ENCODE data around the gene AP2M1. TPM values are rescaled to one million over a fixed set of nuclear protein-coding genes. Genes with fewer than 3 reads are reported as not detected.

AP2M1 gene
- total RNA-seq, 4 donors from 2014 or later, result 109 to 168 (median 122) TPM

- 15 to 20% methylated on average over 4 of the region's 4 CpGs for WGBS, 2 donors
- no peak for DNase-seq (ENCODE audit: low spot score in 2 of 2)
- intact Hi-C loops (cut with DNase I; ENCODE audit: low total_unique reads), result no loop called here
- no peak overlapping the region for H3K4me3 ChIP-seq (ENCODE audit: low read depth, poor library complexity, severe bottlenecking)
- no peak for TF ChIP-seq POLR2A (IDR thresholded peaks at IDR 0.05)
- TF ChIP-seq, protein P1, sequence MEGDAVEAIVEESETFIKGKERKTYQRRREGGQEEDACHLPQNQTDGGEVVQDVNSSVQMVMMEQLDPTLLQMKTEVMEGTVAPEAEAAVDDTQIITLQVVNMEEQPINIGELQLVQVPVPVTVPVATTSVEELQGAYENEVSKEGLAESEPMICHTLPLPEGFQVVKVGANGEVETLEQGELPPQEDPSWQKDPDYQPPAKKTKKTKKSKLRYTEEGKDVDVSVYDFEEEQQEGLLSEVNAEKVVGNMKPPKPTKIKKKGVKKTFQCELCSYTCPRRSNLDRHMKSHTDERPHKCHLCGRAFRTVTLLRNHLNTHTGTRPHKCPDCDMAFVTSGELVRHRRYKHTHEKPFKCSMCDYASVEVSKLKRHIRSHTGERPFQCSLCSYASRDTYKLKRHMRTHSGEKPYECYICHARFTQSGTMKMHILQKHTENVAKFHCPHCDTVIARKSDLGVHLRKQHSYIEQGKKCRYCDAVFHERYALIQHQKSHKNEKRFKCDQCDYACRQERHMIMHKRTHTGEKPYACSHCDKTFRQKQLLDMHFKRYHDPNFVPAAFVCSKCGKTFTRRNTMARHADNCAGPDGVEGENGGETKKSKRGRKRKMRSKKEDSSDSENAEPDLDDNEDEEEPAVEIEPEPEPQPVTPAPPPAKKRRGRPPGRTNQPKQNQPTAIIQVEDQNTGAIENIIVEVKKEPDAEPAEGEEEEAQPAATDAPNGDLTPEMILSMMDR (IDR thresholded peaks at IDR 0.05), result no peak
These were observed 390 bp upstream of the AP2M1 start for GRCh38 chr3:184174284-184174645.

- no peak for DNase-seq (ENCODE audit: low spot score in 2 of 2)
- intact Hi-C loops (cut with DNase I; ENCODE audit: low total_unique reads), result no loop called here
- H3K4me3 ChIP-seq (ENCODE audit: low read depth, poor library complexity, severe bottlenecking), result peak overlapping the region; percentile 98
- TF ChIP-seq POLR2A (IDR thresholded peaks at IDR 0.05), result no peak
- TF ChIP-seq, protein P1 (IDR thresholded peaks at IDR 0.05), result no peak
- 12 to 16% methylated on average over 8 of the region's 8 CpGs for WGBS, 2 donors
These were observed 851 bp downstream of the AP2M1 start for GRCh38 chr3:184175506-184175905.

DNA sequence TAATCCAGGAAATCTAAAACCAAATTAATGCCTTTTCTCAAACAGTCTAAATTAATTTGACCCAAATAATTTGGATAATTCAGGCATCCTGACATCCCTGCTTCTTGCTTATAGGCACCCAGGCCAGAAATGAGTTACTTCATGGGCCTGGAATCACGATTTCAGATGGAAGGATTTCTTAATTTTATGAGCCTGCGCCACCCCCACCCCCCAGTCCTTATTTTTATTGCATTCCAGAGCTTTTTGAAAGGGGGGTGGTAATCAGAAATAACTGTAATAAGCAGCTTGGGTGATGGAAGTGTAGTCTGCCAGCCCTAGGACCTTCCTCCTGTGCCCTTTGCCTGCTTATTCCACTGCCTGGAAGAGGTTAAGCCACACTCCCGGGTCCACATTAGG, 1.3 kb downstream of the AP2M1 start:
- TF ChIP-seq POLR2A (IDR thresholded peaks at IDR 0.05), result no peak
- TF ChIP-seq, protein P1 (IDR thresholded peaks at IDR 0.05), result no peak
- DNase-seq (ENCODE audit: low spot score in 2 of 2), result no peak
- 19 to 22% methylated on average over 3 of the region's 3 CpGs for WGBS, 2 donors
- H3K4me3 ChIP-seq (ENCODE audit: low read depth, poor library complexity, severe bottlenecking), result peak overlapping the region; percentile 98
- intact Hi-C loops (cut with DNase I; ENCODE audit: low total_unique reads), result no loop called here

GRCh38 chr3:184176377-184177330, 2.0 kb downstream of the AP2M1 start:
- H3K4me3 ChIP-seq (ENCODE audit: low read depth, poor library complexity, severe bottlenecking), result no peak overlapping the region
- intact Hi-C loops (cut with DNase I; ENCODE audit: low total_unique reads), result no loop called here
- 26 to 37% methylated on average over 19 of the region's 19 CpGs for WGBS, 2 donors
- TF ChIP-seq POLR2A (IDR thresholded peaks at IDR 0.05), result no peak
- TF ChIP-seq, protein P1 (IDR thresholded peaks at IDR 0.05), result no peak
- DNase-seq (ENCODE audit: low spot score in 2 of 2), result peak; percentile 60 to 93

DNA sequence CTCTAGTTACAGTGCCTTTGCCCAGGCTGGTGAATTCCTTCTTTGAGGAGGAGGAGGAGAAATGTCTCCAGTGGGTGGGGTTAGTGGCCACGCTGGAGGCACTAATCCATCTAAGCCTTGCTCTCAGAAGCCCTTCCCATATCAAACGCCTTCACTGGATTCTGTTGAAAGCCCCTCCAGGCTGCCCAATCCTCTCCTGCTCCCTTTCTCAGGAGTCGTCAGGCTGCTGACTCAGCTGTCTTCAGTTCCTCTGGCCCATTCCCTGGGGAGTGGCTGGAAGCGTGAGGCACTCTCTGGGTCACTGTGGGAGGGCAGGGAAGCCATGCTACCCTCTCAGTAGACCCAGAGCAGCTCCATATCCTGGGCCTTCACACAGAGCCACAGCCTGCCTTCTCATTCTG, 2.7 kb downstream of the AP2M1 start:
- intact Hi-C loops (cut with DNase I; ENCODE audit: low total_unique reads), result no loop called here
- TF ChIP-seq, protein P1 (IDR thresholded peaks at IDR 0.05), result no peak
- TF ChIP-seq POLR2A (IDR thresholded peaks at IDR 0.05), result no peak
- no peak for DNase-seq (ENCODE audit: low spot score in 2 of 2)
- WGBS, 2 donors, result 21 to 35% methylated on average over 4 of the region's 4 CpGs
- H3K4me3 ChIP-seq (ENCODE audit: low read depth, poor library complexity, severe bottlenecking), result no peak overlapping the region
